ENCODE data around the gene GMPPA.

The GMPPA gene

GRCh38 chr2:219486380-219486959, 12.2 kb upstream of the GMPPA start:
- no peak for DNase-seq (ENCODE audit: low read depth)

GRCh38 chr2:219488149-219488843, 10.4 kb upstream of the GMPPA start:
- no peak for DNase-seq (ENCODE audit: low read depth)

GRCh38 chr2:219488844-219489194, 9.9 kb upstream of the GMPPA start:
- DNase-seq (ENCODE audit: low read depth) = no peak

GRCh38 chr2:219489315-219489714, 9.4 kb upstream of the GMPPA start:
- DNase-seq (ENCODE audit: low read depth) = no peak

GRCh38 chr2:219490186-219490585, 8.5 kb upstream of the GMPPA start:
- DNase-seq (ENCODE audit: low read depth) = no peak

GRCh38 chr2:219490600-219491130, 8.0 kb upstream of the GMPPA start:
- DNase-seq (ENCODE audit: low read depth) = no peak

GRCh38 chr2:219491278-219491963, 7.3 kb upstream of the GMPPA start:
- DNase-seq (ENCODE audit: low read depth) = no peak

- no peak for DNase-seq (ENCODE audit: low read depth)
Measured at GRCh38 chr2:219492575-219492974, 6.1 kb upstream of the GMPPA start.

- DNase-seq (ENCODE audit: low read depth) = no peak
Measured at GRCh38 chr2:219493086-219493485, 5.6 kb upstream of the GMPPA start.

- DNase-seq (ENCODE audit: low read depth) = no peak
Measured at GRCh38 chr2:219494952-219495530, 3.6 kb upstream of the GMPPA start.

- peak; percentile 37 for DNase-seq (ENCODE audit: low read depth)
Measured at GRCh38 chr2:219495531-219496122, 3.1 kb upstream of the GMPPA start.

GRCh38 chr2:219496247-219496824, 2.4 kb upstream of the GMPPA start:
- no peak for DNase-seq (ENCODE audit: low read depth)

- no peak for DNase-seq (ENCODE audit: low read depth)
Measured at GRCh38 chr2:219496825-219497494, 1.7 kb upstream of the GMPPA start.

- no peak for DNase-seq (ENCODE audit: low read depth)
Measured at GRCh38 chr2:219497495-219498279, 1.0 kb upstream of the GMPPA start.

GRCh38 chr2:219499058-219499307, 292 bp downstream of the GMPPA start:
- no peak for DNase-seq (ENCODE audit: low read depth)

GRCh38 chr2:219499555-219499954, 864 bp downstream of the GMPPA start:
- DNase-seq (ENCODE audit: low read depth) = no peak

GRCh38 chr2:219500135-219500534, 1.4 kb downstream of the GMPPA start:
- DNase-seq (ENCODE audit: low read depth) = no peak

- no peak for DNase-seq (ENCODE audit: low read depth)
Measured at GRCh38 chr2:219501849-219502248, 3.2 kb downstream of the GMPPA start.

GRCh38 chr2:219502618-219503017, 3.9 kb downstream of the GMPPA start:
- no peak for DNase-seq (ENCODE audit: low read depth)

- no peak for DNase-seq (ENCODE audit: low read depth)
Measured at GRCh38 chr2:219505585-219505984, 6.9 kb downstream of the GMPPA start.

- DNase-seq (ENCODE audit: low read depth) = no peak
Measured at GRCh38 chr2:219506153-219506801, 7.6 kb downstream of the GMPPA start.
